ENCODE data around the gene RAB10. TPM values are rescaled to one million over a fixed set of nuclear protein-coding genes. Genes with fewer than 3 reads are reported as not detected.

Gene RAB10
- total RNA-seq, 2 donors from 2014 or later = 115 to 121 TPM

GRCh38 chr2:26072925-26073768, 39.3 kb downstream of the RAB10 start:
- peak; percentile 58 for DNase-seq
- H3K9me3 Mint-ChIP-seq = no peaks in the 10 kb centered on the region
- H3K4me1 ChIP-seq (ENCODE audit: control insufficient read depth, insufficient read depth, low read length) = peaks cover 13% of the 10 kb centered on the region
- peak overlapping the region; percentile 12 for H3K27ac ChIP-seq (ENCODE audit: low read depth, low read length)
- peaks cover 3% of the 10 kb centered on the region for H3K36me3 Mint-ChIP-seq (ENCODE audit: low read depth)
- peaks cover 2% of the 10 kb centered on the region for H3K9me3 ChIP-seq (ENCODE audit: control insufficient read depth, low read length)
- peaks cover 48% of the 10 kb centered on the region for H3K4me1 Mint-ChIP-seq
- no peak overlapping the region for H3K4me3 Mint-ChIP-seq
- WGBS, 2 experiments (ENCODE audit: insufficient coverage in 1 of 2, insufficient read length in 1 of 2) = 78 to 85% methylated on average over 1 of the region's 1 CpG
- H3K36me3 ChIP-seq (ENCODE audit: control insufficient read depth, insufficient read depth, low read length) = peaks cover 6% of the 10 kb centered on the region
- no peaks in the 10 kb centered on the region for H3K27me3 Mint-ChIP-seq (ENCODE audit: insufficient read depth)
- H3K4me3 ChIP-seq (ENCODE audit: low read length) = no peak overlapping the region
- no peak overlapping the region for H3K9ac ChIP-seq (ENCODE audit: extremely low read depth, low read length, poor library complexity, severe bottlenecking)
- peak overlapping the region; percentile 5 for H3K27ac Mint-ChIP-seq
- no peaks in the 10 kb centered on the region for H3K27me3 ChIP-seq (ENCODE audit: control insufficient read depth, insufficient read depth, low read length, poor library complexity, severe bottlenecking)
- TF ChIP-seq, protein P1, sequence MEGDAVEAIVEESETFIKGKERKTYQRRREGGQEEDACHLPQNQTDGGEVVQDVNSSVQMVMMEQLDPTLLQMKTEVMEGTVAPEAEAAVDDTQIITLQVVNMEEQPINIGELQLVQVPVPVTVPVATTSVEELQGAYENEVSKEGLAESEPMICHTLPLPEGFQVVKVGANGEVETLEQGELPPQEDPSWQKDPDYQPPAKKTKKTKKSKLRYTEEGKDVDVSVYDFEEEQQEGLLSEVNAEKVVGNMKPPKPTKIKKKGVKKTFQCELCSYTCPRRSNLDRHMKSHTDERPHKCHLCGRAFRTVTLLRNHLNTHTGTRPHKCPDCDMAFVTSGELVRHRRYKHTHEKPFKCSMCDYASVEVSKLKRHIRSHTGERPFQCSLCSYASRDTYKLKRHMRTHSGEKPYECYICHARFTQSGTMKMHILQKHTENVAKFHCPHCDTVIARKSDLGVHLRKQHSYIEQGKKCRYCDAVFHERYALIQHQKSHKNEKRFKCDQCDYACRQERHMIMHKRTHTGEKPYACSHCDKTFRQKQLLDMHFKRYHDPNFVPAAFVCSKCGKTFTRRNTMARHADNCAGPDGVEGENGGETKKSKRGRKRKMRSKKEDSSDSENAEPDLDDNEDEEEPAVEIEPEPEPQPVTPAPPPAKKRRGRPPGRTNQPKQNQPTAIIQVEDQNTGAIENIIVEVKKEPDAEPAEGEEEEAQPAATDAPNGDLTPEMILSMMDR (conservative IDR thresholded peaks at IDR 0.05) = no peak

DNA sequence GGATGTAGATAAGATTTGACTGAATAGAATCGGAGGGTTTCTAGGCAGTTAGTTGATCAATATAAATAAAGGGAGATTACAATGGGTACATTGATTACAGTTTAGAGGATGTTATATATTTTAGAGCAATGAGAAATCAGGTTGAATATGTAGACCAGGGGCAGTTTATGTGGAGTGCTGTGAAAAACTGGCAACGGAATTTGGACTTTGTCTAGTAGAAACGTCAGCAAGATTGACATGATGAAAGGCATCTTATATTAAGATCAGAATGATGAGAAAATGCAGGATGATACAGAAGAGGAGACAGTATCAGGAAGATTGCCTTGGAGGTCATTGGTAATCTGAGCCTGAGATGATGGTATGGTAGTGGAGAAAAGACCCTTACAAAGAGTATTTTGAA, 39.9 kb downstream of the RAB10 start:
- H3K9me3 Mint-ChIP-seq = peaks cover 3% of the 10 kb centered on the region
- Histone ChIP-seq H3K4me1 (ENCODE audit: control insufficient read depth, insufficient read depth, low read length) (peaks cover 13% of the 10 kb centered on the region), H3K27me3 (ENCODE audit: control insufficient read depth, insufficient read depth, low read length, poor library complexity, severe bottlenecking) (no peaks in the 10 kb centered on the region), H3K9ac (ENCODE audit: extremely low read depth, low read length, poor library complexity, severe bottlenecking) (no peak overlapping the region), H3K4me3 (ENCODE audit: low read length) (no peak overlapping the region), H3K9me3 (ENCODE audit: control insufficient read depth, low read length) (peaks cover 9% of the 10 kb centered on the region), H3K36me3 (ENCODE audit: control insufficient read depth, insufficient read depth, low read length) (peaks cover 11% of the 10 kb centered on the region), H3K27ac (ENCODE audit: low read depth, low read length) (no peak overlapping the region)
- H3K27ac Mint-ChIP-seq = no peak overlapping the region
- TF ChIP-seq, protein P1 (conservative IDR thresholded peaks at IDR 0.05) = no peak
- 95 to 97% methylated on average over 3 of the region's 3 CpGs for WGBS, 2 experiments (ENCODE audit: insufficient coverage in 1 of 2, insufficient read length in 1 of 2)
- no peak for DNase-seq
- peaks cover 9% of the 10 kb centered on the region for H3K36me3 Mint-ChIP-seq (ENCODE audit: low read depth)
- H3K4me1 Mint-ChIP-seq = peaks cover 43% of the 10 kb centered on the region
- H3K4me3 Mint-ChIP-seq = no peak overlapping the region
- H3K27me3 Mint-ChIP-seq (ENCODE audit: insufficient read depth) = no peaks in the 10 kb centered on the region

DNA sequence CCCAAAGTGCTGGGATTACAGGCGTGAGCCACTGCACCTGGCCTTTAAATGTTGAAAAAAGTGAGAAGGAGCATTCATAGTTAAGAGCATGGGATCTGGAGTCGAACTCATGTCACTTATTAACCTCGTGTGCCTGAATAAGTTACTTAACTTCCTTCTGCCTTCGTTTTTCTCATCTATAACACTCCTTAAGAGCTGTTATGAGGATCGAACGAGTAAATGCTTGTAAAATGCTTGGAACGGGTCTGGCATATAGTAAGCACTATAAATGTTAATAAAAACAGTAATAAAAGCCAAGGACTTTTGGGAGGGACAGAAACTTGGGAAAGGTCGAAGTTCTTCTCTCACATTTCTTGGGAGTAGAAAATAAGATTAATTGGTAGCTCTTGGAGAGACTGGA, 40.8 kb downstream of the RAB10 start:
- Histone ChIP-seq H3K27me3 (ENCODE audit: control insufficient read depth, insufficient read depth, low read length, poor library complexity, severe bottlenecking) (no peaks in the 10 kb centered on the region), H3K9me3 (ENCODE audit: control insufficient read depth, low read length) (peaks cover 18% of the 10 kb centered on the region), H3K36me3 (ENCODE audit: control insufficient read depth, insufficient read depth, low read length) (peaks cover 13% of the 10 kb centered on the region), H3K4me1 (ENCODE audit: control insufficient read depth, insufficient read depth, low read length) (peaks cover 13% of the 10 kb centered on the region), H3K27ac (ENCODE audit: low read depth, low read length) (no peak overlapping the region), H3K4me3 (ENCODE audit: low read length) (peak overlapping the region; percentile 41), H3K9ac (ENCODE audit: extremely low read depth, low read length, poor library complexity, severe bottlenecking) (no peak overlapping the region)
- Mint-ChIP-seq H3K27ac (no peak overlapping the region), H3K36me3 (ENCODE audit: low read depth) (peaks cover 16% of the 10 kb centered on the region), H3K4me1 (peaks cover 40% of the 10 kb centered on the region), H3K27me3 (ENCODE audit: insufficient read depth) (no peaks in the 10 kb centered on the region), H3K9me3 (peaks cover 9% of the 10 kb centered on the region), H3K4me3 (no peak overlapping the region)
- no peak for DNase-seq
- 84 to 100% methylated on average over 3 to 8 of the region's 8 CpGs for WGBS, 2 experiments (ENCODE audit: insufficient coverage in 1 of 2, insufficient read length in 1 of 2)
- TF ChIP-seq, protein P1 (conservative IDR thresholded peaks at IDR 0.05) = no peak
